Activated T-helper 9 cell treated with anti-CD3 and anti-CD28 coated beads, Interleukin-2, amount 50 U/mL, for 16 hours (primary cell): ENCODE measurements around the gene APBA2.

ENCODE experiments used
- DNase-seq: peaks from one replicate; pipeline ENCODE4 v3.0.0-alpha.2; 2020; ENCODE audit warnings: low read depth

Gene APBA2

DNA sequence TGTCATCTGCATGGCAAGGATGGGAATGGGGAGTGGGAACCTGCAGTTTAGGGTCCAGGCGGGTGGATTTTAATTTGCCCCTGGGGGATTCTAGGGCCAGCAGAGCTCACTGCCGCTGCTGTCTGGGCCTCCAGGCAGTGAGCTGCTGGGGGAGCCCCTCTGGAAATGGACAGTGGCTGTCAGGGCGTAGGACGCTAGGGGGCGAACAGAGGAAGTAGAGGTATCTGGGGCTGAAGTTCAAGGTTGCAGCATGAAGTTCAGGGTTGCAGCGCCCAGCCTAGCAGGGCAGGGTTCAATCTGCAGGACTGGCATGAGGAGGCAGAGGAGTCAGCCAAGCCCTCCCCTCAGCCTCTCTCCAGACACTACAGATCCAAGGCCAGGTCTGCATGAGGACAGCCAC, 49.5 kb downstream of the APBA2 start:
- no peak for DNase-seq

DNA sequence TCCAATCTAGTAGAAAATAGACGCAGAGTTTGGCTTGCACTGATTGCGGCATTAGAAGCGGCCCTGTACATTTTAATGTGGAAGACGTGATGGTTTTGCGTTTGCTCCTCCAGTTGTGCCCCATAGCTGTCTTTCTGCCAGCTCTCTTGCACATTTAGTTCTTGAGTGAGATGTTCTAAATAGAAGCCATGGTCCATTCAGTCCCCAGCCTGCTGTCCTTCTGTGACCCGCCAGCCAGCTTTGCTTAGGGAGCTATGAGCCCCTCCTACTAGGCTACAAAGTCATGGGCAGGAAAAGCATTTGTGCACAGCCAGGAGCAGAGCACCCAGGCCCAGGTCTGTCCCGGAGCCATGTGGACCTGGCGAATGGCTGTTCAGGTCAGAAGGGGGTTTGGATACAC, 50.3 kb downstream of the APBA2 start:
- no peak for DNase-seq

DNA sequence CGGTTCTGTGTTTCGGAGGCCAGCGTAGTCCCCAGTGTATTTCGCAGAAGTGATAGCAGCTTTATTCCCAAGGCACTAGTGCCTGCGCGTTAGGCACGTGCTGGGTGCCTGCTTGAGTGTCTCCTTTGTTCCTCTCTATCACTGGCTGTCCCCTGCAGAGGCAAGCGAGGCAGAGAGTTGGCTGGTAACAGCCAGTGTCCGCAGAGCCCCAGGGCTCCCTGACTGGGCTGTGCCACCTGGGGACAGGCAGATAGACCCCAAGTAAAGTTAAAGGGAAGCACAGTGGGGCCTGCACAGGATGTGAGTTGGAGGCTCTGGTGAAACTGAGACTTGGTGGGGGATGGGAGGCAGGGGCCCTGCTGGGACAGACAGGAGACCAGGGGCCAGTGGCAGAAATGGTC, 50.7 kb downstream of the APBA2 start:
- no peak for DNase-seq

DNA sequence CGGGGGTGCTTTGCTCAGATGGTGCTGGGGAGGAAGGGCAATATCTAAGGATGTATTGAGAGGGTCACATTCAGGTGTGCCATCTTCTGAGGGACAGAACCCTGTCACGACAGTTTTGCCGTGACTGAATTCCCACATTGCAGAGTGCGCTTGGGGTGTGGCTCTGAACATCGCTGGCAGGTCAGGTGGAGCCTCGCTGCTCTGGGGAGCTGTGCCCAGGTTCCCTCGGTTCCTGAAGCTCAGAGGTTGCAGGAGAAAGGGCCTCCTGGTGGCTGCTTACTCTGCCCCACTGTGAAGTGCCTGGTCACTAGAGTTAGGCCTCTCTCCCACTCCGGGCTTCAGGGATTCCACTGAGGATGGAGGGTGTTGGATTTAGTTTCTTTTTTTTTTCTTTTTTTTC, 51.5 kb downstream of the APBA2 start:
- no peak for DNase-seq

DNA sequence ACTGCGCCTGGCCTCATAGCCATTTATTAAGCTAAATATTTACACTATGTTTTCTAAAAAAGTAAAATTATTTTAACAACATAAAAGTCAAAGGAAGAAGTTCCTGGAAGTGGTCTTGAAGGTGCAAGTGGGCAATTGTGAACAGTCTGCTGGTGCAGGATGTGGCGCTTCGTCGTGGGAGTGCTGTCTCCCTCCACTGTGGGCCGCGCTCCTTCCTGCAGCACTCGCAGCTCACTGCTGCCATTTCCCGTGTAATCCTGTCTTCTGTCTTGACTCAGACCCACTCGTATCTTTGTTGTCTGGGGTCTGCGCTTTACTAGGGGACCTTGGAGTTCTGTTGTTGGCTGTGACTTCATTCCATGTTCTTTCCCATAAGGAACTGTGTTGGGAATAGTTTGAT, 56.3 kb downstream of the APBA2 start:
- DNase-seq, result no peak

DNA sequence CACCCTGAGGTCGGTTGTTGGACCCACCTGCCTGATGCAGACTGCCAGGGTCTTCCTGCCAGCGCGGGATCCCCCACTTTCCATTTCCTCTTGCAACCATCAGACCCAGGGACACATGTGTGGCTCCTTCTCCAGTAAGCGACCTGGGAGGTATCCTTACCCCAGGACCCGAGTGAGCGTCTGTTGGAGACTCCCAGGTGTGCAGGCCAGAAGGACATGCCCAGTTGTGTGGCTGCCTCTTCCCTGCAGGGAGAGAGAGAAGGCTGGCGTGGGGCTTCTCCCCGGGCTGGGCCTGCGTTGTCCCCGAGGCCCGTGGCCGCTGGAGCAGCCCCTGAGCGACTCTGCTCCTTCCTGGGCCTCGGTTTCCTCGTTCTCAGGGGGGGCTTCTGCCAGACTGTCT, 56.8 kb downstream of the APBA2 start:
- no peak for DNase-seq

DNA sequence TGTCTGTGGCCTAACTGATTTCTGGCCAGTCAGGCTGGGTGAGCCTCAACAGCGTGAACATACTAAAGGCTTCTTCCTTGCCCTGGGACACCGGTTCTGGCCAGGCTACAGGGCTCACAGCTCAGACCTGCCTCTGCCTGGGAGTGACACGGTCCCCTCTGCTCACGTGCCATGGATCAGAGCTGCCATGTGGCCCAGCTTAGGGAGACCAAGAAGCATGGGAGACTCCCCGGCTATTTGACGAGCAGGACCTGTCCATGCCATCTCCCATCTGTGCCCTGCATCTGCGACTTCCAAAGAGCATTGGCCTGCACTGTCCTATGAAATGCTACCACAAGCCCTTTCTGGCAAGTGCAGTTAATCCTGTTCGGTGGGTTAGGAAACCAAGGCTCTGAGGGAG, 57.4 kb downstream of the APBA2 start:
- DNase-seq, result no peak

DNA sequence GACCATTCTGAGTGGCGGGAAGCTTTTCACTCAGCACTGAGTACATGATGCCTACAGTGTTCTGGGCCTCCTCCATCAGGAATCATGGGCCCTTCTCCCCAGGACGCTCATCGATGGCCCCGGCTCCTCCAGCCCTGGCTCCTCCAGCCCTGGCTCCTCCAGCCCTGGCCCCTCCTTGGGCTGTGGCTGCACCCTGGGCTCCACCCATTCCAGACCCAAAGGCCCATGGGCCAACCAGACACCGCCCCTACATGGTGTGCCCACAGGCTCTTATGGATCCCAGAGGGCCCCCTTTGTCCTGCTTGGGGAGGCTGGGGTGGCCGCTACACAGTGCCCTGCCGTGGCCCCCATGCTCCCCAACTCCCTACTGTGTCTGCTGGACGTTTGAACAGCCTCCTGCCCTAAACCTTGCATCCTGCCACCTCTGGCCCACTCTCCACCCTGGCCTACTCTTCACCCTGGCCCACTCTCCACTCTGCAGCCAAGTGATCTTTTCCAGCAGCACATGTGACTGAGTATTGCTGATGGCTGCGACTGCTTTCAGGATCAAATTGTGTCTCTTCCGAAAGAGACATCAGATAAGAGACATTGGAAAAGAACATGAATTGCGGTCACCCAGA, 57.9 kb downstream of the APBA2 start:
- no peak for DNase-seq

DNA sequence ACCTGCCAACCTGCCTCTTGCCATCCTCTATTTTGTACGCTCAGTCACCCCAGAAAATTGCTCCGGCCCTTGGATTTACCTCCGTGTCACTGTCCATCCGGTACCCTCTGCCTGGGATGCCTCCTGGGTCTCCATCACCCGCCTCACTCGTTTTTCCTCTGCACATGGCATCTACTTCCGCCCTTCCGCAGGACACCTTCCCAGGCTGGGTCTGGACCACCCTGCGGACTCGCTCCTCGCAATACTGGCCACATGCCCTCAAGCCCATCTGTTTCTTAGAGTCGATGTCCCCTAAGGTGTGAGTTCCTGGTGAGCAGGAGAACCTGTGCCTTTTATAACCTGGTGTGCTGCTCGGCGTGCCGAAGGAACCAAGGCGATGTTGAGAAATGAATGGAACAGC, 58.5 kb downstream of the APBA2 start:
- no peak for DNase-seq

DNA sequence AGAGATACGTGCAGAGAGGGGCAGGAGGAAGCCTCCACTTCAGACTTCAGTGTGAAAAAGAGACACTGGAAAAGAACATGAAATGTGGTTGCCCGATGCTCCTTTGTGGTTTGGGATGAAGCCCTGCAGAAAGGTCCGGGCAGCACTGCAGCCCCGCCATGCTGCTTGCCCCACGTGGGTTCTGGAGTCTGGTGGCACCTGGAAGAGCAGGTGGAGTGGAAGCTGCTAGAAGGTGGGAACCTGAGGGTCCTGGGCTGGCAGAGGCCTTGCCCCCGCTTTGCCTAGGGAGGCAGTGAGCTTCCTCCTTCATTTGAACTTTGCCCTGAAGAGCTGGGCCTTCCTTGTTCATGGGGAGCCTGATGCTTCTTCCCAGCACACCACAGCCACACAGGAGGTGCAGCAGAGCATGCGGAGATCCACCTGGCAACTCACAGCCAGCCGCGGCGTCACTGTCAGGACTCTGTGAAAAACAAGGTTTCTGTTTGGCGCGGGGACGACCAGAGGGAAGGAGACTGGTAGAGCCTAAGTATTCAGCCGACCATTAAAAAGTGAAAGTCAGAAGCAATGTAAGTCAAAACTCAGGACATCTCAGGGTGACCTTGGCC, 59.0 kb downstream of the APBA2 start:
- no peak for DNase-seq

DNA sequence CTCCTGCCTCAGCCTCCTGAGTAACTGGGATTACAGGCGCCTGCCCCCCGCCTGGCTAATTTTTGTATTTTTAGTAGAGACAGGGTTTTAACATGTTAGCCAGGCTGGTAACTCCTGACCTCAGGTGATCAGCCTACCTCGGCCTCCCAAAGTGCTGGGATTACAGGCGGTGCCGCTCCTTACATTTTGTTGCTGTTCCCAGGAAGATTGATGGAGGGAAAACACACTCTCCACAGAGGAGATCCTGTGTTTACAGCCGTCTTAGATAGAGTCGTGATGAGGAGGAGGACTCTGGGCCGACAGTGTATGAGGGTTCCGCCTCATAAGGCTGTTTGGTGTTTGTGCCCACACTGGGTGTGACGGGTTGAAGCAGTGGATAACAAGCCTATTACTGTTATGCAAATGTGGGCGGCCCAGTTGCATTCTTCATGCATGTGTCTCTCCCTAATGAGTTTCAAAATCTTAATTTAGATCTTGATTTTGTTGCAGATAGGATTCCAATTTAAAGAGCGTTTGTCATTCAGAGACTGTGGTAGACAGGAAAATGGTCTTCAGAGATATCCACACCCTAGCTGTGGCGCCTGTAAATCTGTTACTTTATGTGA, 60.0 kb downstream of the APBA2 start:
- DNase-seq, result no peak

DNA sequence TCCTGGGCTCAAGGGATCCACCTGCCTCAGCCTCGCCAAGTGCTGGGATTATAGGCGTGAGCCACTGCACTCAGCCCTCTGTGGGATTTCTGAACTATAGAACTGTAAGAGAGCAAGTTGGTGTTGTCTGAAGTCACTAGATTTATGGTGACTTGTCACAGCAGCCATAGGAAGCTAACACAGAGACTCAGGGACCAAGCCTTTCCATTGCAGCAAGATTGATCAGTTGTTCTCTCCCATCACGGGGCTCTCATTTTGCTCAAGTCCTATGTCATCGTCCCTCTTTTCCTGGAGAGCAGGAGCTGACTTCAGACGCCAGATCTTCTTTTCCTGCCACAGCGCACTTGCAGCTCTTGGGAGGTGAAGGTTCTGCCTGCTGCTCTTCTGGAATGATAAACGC, 61.0 kb downstream of the APBA2 start:
- no peak for DNase-seq

DNA sequence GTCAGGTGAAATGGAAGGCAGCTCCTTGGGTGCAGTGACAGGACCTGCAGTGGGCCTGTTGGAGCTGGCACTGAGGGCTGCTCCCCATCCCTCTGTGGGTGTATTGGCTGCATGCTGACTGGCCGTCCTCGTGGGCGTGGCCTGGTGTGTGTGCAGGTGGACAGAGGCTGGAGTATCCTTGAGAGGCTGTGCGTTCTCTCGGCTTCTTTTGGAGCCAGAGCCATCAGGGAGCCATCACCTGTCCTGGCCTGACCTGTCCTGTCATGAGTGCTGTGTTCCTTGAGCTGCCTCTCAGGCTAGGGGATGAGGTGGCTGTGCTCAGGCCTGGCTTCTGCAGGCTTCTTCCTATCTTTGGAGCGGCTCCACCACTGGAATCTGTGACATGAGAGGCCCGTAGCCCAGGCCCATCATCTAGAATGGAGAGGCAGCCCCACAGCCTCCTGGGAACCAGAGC, 61.5 kb downstream of the APBA2 start:
- DNase-seq, result no peak

DNA sequence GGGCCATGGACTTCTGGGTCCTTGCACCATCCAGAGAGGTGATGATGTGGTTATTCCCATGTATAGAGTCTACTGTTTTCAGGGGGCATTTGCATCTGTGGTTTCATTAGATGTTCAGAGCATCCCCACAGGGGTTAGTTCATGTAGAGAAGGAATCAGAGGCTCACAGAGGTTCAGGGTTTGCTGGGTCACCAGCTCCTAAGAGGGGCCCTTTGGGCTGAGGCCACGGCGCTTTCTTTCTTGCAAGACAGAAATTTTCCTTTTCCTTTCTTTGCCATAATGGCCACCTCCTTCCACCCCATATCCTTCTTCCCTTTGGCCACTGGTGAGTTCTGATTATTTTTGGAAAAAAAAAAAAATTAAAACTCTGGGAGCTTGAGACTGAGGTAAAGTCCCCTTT, 62.3 kb downstream of the APBA2 start:
- no peak for DNase-seq

DNA sequence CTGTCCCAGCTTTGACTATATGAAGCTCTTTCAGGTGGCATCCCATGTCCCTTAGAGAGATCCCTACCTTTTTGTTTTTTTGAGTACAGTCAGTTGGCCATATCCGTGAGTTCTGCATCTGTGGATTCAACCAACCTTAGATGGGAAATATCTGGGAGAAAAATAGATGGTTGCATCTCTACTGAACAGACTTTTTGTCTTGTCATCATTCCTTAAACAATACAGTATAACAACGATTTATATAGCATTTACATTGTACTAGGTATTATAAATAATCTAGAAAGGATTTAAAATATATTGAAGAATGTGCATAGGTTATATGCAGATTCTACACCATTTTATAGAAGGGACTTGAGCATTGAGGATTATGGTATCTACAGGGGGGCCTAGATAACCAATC, 65.1 kb downstream of the APBA2 start:
- DNase-seq, result no peak

DNA sequence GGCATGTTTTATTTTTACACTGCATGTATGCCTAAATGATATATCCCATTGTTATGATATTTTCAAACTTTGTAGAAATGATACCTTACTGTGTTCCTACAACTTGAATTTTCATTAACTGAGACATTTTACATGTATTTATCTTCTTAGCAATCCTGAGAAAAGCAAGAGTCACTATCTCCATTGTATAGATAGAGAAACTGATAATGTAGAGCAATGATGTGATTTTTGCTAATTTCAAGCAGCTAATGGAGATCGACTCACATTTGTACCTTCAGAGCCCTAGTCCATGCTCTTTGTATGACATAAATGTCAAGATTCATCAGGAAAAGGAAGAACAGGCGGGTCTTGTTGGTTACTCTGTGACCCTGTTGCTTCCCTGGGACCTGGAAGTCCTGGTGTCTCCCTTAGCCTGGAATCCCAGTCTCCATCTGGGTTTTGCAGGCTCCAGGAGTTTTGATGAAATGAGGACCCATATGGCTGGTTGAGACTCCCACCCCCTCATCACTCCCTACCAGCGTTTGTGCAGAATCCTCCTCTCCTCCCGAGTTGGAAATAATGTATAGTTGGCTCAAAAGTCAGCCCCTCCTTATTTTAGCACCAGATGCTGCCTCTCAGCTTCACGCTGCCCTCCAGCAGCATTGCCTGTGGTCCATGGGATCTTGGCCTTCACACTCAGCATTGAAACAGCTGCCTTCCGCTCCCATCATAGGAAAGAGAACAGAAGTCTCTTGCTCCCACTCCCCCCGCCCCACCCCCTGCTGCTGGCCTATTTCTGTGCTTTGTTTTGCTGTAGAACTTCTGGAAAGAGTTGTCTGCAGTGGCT, 67.1 kb downstream of the APBA2 start:
- DNase-seq, result no peak

DNA sequence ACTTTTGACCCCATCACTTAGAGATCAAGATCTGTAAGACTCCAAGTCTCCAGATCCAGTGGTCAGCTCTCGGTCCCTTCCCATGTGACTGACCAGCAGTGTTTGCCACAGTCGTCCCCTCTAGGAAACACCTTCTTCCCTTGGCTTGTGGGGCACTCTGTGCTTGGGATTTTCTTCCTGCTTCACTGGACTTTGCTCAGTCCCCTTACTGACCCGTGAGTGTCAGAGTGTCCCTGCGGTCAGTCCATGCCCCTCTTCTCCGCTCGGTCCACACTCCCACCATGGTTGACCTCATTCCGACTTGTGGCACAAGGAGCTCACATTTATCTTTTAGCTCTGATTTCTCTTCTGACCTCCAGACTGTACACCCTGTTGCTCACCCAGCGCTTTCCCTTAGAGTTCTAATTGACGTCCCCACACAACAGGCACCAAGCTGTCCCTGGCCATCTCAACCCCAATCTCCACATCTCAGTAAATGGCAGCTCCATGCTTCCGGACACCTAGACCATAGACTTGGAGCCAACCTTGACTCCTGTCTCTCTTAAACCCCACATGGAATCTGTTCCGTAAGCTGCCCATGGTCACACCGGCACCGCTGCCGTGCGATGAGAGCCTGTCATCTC, 67.9 kb downstream of the APBA2 start:
- no peak for DNase-seq

DNA sequence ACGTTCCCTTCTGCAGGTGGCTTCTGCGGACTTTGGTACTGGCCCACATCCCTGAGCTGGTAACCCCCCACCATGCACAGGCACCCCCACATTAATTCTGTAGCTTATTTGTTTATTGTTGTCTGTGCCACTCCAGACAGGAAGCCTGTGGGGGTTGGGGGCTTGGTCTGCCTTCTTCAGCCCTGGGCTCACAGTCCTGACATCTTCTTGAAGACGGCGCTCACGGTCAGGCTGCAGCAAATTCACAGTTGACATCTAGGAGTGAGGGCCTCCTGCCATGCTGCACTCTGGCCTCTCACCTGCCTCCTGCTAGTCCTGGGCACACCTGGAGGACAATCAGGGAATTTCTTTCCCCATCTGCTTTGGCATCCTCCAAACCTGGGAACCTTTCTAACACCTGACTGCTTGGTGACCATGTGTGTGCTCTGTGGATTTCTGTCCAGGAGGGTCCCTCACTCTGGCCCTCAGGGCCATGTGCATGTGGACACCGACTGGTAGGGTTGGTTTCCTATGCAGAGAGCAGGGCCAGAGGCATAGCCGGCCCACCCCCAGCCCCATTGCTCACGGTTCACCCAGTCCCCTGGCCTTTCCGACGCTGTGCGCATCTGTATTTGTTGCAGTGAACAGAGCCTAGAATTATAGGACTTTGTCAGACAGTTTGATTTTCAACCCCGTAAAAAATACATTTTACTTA, 68.8 kb downstream of the APBA2 start:
- DNase-seq, result no peak

DNA sequence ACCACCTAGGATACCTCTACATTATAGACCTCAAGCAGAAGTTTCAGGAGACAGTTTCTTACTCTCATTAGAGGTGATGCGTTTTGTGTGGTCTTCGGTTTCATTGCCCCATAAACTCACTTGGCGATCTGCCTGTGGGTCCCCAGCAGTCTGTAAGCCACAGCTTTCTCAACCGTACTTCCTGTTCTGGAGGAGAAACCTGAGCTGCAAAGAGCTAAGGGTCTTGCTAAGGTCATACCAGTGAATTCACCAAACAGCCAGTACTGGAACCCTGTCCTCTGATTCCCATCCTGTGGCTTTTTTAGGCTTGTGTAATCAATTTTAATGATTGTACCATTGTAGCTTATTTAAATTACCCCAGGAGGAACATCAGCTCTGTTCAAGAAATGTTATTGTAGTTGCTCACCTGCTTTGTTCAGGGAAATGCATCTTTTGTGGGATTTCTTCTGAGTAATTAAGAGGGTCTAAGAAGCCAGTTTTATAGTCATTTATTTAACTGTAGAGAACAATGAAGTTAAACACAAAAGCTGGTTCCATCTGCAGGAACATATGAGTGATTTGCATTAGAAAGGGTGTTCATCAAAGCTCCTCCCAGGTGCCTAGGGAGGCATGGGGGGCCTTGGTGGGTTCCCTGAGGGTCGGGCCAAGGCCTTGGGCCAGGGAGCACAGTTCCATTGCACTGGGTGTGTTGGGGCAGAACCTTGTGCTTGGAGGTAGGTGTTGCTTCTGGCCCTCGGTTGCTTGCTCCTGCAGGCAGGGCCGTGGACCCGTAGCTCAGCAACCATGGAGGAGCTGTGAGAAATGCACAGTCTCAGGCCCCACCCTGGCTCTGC, 69.6 kb downstream of the APBA2 start:
- no peak for DNase-seq

DNA sequence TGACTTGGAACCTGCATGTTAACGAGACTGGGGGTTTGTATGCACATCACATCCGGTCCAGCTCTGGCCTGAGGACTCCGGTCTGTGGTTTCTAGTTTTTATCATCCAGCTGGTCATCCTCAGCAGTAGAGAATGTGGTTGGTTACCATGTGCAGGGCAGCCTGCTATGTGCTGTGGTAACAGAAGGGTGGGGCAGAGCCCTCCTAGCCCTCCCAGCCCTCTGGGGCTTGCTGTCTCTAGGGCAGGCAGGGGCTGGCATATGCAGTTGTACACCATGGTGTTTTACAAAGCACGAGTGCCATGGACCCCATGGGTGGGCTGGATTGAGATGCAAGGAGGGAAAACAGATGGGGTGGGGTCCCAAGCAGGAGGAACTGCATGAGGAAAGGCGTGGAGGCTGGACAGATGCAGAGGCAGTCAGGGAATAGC, 70.2 kb downstream of the APBA2 start:
- DNase-seq, result no peak

DNA sequence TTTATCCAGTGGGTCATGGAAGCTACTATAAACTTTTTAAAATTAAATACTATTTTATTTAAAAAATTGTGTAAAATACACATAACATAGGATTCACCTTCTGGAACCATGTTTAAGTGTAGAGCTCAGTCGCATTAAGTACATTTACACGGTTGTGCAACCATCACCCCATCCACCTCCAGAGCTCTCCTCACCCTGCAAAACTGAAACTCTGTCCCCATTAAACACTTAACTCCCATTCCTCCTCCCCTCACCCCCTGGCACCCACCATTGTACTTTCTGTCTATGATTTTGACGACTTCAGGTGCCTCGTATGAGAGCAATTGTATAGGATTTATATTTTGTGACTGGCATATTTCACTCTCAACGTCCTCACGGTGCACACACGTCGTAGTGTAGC, 70.7 kb downstream of the APBA2 start:
- no peak for DNase-seq
